GM21526 (cell line): ENCODE measurements around the gene ARHGAP22.

Experiments
- ATAC-seq: cut with Tn5 transposase; IDR thresholded peaks from one replicate; pipeline ENCODE4 v1.9.1; 2021; ENCODE audit warnings: moderate library complexity; ENCODE audit not compliant: unreplicated experiment, low FRiP score

Gene ARHGAP22

DNA sequence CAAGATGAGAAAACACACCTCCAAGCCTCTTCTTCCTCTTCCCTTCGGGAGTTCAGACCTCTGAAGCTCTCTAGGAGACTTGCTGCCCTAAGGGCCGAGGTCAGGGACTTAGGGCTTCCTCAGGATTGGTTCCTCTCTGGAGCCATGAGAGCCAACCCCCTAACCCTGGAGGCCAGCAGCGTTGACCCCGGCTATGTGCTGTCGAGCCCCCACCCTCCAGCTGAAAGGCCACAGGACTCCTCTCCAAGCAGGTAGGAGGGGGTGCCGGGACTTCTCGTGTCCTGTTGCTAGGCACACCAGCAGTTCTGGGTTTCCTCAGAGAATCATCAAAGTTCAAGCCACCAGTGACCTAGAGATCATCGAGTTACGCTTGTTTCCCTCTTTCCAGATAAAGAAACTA is 87.4 kb downstream of the ARHGAP22 start:
- no peak for ATAC-seq

DNA sequence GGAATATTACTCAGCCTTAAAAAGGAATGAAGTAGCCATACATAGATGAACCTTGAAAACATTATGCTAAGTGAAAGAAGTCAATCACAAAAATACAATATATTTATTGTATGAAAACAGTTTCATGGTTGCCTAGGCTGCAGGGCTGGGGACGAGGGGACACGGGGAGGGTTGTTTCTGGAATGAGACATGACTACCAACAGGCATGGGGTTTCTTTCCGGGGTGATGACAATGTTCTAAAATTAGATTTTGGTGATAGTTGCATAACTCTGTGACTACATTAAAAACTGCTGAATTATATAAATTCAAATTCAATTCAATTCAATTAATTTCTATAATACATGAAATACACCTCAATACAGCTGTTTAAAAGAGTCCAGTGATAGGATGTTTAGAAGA is 88.0 kb downstream of the ARHGAP22 start:
- ATAC-seq: no peak

DNA sequence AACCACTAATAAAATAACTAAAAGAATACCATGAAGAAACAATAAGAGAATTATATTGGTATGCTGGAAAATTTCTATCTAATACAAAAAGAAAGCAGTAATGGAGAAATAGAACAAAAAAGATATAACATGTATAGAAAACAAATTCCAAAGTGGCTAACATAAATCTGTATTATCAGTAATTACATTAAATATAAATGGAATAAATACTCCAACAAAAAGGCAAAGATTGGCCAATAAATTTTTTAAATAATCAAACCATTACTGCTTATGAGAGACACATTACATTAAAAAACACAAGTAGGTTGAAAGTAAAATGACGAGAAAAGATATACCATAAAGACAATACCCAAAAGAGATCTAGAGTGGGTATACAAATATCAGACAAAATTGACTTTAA is 90.0 kb downstream of the ARHGAP22 start:
- ATAC-seq: no peak

DNA sequence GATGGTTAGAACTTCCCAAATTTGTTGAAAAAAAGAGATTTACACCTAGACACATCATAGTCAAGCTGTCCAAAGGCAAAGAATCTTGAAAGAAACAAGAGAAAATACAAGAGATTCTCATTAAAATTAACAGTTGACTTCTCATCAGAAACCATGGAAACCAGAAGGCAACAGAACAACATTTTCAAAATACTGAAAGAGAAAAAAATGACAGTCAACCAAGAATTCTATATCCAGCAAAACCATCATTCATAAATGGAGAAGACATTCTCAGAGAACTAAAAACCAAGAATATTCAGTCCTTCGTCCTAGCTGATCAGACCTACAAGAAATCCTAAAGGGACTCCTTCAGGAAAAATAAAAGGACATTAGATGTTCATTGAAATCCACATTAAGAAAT is 90.6 kb downstream of the ARHGAP22 start:
- ATAC-seq: no peak

DNA sequence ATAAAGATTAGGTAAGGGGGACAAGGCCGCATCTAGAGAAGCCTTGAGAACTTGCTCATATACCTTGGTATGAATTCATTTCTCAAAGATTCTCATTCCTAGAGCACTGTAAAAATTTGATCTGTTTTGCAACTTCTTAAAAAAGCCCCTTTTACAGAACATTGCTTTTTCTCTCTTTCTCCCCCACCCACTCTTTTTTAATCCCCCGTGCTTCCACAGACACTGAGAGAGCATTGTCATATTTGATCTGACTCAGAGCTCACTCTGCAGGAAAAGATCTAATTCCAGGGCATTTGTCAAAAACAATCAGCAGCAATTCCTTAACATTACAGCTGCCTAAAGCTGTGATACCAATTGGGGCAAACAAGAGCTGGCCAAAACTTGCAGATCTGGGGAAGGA is 92.0 kb downstream of the ARHGAP22 start:
- ATAC-seq: no peak

DNA sequence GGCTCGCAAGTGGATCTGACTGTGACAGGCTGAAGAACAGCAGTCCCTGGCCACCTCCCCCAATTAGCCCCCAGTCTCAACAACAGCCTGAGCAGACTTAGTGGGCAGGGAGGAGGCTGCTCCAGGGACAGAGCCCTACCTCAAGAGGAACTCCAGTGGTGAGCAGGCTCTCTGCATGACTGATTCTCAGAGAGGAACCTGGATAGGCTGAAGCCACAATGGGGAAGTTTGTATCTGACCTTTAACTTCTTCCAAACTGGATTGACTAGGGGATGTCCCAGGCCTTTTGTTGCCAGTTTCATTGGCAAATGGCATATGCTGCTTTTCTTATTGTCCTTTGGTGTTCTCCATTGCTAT is 93.0 kb downstream of the ARHGAP22 start:
- no peak for ATAC-seq

DNA sequence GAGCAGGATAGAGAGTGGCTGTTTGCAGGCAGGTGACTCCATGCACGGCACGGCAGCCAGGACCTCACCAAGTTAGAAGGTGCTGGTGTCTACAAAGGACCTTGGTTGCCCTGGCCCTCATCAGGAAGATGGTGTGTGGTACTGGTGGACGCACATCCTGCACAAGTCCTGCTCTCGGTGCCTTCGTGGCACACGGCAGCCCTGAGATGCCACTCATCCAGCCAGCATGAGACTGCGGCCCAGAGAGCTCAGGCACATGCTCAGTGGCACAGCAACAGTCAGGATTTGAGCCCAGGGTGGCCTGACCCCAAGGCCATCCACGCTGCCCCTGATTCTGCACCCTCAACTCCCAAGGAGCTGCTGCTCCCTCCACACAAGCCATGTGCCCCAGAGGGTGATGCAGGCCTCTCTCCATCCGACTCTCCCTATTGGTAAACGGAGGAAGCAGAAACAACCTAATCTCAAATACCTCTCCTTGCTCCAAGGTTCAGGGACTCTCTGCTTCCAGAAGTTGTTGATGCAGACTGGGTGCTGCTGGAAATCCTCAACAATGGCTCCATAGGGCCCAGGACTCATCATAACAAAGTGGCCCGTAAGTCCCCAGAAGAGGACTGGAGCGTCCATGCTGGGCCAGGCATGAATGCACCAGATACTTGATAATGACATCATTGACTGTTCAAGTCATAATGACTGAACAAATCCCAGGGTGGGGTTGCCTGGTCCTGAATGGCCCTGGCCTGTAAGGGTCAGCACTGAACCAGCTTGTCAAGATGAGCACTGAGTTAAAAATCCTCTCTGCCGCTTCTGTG is 93.6 kb downstream of the ARHGAP22 start:
- ATAC-seq: no peak

DNA sequence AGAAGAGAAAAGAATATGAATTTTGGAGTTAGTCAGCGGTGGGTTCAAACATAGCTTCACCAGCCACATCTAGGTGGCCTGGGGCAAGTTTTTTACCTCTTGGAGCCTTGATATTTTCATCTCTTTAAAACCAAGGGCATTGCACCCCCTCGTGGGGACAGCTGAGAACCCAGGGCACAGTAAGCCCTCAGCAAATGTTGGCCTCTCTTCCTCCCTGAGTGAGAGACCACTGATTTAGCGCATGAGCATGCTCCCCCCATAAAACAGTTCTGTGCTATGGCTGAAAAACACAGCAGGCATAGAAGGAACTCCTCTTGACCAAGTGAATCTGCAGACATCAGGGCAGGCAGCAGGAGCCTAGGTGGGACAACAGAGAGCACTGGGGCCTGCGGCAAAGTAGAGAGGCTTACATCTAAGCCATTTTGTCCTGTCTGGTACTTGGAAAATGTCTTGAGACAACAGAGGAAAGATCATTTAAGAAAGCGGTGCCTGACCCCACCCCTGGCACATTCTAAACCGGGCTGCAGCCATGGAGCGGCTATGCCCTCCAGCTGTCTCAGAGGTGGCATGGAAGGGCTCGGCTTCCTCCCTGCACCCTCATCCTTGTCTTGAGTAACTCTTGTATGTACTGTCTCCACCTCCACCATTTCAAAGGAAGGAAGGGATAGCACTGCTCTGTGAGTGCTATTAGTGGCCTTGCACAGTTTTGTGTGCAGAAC is 94.7 kb downstream of the ARHGAP22 start:
- ATAC-seq: no peak

DNA sequence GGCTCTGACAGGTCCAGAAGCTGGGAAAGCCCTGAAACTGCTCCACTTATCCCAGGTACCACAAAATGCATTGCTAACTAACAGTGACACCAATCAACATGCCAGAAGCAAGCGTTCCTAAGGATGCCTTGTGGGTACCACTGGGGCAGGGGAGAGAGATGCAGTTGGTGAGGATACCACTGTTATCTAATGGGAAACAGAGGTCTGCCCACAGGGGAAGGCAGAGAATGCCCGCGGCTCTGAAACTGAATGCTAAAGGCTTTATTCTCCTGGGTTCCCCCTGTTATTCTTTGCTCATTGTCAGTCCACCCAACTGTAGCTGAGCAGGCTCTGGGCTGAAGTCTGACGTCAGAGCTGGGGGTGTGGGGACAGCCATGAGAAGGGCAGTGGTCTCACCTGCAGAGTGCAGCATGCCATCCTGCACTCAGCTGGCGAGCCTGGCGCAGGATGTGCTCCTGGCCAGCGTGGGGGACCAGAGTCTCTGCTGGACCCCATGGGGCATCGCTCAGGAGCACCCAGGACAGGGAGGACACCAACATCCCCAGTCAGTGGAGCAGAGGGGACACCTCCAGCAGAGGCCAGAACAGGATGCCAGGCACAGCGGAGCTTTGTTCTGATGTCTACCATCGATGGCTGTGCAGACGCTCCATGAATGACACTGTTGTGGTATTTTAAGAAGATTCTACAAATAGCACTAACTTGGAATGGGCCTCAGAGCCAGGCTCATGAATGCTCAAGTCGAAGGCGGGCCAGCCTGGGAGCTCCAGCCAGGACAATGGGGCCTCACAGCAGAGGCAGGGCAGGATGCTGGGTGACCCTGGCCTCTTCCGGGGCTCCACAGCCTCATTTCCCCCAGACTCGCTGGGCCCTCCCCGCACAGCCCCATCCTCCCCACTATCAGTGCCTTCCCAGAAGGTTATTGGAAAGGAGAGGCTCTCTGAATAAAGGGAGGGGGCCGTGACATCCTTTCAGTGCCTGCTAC is 95.8 kb downstream of the ARHGAP22 start:
- ATAC-seq: no peak

DNA sequence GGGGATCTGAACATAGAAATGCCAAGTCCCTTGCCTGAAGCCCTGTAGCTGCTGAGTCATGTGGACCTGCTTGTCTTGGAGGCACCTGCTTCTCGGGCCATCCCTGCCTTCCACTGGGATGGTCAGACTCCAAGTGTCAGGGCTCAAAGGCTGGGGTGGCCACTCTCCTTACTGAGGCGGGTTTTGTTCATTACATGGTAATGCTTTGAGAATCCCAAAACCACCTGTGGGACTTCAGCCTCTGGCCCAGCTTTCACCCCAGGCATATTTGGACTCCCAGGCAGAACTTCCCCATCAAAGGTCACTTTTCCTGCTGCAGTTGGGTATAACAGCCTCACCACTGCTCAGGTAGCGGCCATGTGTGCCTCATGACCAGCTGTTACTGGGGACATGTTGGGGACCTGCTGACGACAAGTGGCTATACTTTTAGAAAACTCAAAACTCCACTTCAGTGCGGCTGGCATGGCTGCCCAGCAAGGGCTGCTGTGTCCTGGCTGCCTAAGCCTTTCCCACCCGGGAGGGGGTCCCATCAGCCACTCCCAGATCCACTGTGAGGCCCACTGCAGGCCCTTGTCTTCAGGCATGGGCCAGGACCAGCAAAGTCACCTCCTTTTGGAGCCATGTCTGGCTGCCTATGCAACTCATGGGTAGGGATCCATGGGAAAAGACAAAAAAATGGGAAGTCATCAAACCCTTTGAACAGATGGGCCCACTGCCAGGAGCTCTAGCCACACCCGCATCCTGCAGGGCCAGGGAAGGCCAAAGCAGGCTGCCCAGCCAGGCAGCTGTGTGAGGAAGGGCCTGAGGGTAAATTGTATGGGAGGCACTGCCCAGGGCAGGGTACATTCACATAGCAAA is 96.7 kb downstream of the ARHGAP22 start:
- ATAC-seq: no peak

DNA sequence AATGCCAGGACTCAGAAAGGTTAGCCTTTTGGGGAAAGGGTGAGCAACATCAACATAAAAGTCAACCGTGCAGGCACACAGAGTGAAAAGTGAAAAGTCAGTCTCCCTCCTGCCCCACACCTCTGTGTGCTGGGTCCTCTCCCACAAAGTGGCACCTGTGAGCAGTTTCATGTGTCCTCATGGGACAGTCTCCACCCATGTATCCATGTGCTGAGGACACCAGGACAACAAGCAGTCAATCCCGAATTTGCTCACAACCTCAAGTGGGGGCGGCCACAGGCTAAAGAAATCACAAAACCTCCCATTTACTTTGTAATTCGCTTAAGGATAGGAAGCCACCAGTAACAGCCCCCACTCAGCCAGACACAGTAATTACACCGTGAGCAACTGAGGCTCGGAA is 97.4 kb downstream of the ARHGAP22 start:
- no peak for ATAC-seq

DNA sequence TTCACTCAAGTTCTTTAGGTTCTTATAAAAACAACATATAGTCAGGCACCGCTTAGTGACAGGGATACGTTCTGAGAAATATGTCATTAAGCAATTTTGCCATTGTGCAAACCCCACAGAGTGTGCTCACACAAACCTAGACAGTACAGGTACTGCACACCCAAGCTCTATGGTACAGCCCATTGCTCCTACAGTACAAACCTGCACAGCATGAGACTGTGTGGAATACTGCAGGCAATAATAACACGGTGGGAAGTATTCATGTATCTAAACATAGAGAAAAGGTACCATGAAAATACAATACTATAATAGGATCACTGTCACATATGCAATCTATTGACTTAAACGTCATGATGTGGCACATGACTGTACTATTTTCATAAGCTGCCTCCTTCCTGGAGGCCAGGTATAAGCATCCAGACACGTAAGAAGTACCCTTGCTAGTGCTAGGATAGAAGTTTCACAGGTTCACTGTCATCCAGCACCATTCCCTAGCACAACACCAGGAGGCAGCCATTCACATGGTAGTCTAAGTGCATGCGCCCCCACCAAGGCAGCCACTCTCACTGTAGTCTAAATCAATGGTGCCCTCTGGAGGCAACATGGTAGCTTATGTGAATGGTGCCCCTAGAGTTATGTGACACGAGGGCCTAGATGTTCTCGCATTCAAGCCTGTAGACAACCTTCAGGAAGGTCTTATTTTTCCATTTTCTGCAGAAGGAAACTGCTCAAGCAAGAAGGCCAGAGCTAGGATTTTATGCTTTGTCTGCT is 98.5 kb downstream of the ARHGAP22 start:
- ATAC-seq: no peak

DNA sequence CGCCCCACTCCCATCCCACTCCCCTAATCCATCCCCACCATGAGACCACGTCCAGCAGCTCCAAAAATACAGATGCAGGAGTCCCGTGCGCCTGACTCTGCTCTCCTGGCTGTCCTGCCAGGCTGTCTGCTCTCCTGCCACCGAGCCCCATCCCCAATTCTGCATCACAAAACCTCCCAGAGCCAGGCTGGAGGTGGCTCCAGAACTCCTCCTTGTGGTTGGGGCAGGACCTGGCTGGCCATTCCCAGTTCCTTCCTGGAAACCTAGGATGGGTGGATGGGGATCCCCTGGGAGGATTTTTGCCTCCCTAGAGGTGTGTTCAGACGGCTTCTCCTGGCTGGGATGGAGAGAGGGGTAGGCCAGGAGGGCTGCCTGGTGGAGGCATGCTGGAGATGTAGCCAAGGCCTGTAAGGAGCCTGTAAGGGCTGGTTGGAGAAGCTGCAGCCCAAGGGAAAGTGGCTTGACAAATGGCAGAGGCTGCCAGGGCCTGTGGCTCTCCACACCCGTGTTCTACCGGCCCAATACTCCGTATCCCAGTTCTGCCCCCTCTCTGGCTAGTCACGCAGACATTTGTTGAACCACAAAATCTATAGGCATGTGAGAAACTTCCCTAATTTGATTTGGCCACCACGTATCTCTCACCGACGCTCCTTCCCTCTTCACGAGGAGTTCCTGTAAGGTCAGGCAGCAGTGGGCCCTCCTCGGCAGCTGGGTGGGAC is 99.3 kb downstream of the ARHGAP22 start:
- no peak for ATAC-seq

DNA sequence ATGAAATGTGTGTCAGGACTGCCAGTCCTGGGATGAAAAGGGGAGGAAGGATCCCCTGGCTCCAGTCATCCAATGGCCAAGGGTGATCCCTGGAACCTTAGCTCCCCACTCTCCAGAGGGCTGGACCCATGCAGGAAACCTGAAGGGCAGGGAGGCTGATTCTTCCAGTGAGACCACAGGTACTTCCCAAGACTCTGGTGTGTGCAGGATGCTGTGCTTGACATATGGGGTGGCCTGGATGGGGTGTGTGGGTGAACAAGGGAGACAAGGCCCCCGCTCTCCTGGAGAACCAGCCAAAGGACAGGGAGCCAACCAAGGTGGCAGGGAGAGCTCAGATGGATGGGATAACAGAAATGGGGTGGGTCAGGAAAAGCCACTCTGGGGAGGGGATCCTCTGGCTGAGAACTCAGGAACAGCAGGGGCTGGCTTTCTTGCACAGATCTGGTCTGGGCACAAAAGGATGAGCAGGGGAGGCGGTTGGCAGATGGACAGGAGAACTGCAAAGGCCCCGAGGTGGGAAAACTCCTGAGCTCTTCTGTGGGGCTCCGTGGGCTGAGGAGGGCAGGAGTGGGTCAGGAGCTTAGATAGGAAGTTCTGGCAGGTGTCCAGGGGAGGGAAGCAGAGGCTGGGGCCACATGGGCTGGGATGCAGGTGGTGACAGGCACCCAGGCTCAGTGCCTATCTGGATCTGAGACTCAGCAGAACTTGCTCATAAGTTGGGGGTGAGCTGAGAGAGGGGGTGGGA is 100.6 kb downstream of the ARHGAP22 start:
- ATAC-seq: no peak

DNA sequence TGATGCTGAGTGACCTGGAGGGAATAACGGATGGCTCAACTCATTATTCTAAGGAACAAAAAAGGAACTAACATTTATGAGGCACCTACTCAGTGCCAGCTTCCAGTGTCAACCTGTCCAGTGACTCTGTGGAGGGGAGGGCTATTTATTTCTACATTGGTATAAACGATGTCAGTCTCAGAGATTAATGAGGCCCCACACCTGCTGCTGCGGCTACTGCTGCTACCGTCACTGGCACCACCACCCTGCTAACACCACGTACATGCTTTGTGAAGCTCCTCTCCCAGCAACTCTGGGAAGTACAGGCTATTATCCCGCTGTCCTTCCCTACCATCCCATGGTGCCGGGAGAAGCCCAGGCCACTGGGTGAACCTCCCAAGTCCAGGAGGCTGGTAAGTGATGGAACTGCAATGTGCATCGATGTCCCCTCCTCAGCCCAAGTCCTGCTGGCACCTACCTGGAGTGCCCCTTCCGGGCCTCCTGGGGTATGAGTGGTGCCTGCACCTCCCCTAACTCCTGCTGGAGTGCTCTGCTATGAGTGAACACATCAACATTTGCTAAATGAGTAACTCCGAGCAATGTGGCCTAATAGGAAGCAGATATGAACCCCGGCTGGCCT is 101.5 kb downstream of the ARHGAP22 start:
- no peak for ATAC-seq

DNA sequence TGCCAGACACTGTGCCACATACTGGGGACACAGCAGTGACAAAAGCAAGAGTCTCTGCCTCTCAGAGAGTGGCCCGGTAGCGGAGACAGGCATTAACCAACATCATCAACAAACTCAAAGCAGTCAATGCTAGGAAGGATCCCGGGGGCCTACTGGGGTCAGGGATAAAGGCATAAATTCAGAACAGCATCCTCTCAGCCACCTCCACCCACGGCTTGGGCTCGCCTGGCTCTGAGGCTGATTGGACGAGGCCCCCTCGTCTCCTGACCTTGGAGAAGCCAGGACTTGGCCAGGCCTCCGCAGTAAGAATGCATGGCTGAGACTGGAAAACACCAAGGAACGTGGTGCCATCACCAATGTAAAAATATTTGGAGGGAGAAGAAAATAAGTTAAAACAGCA is 102.1 kb downstream of the ARHGAP22 start:
- ATAC-seq: no peak
